ENCODE data around the gene KRT81. TPM values are rescaled to one million over a fixed set of nuclear protein-coding genes. Genes with fewer than 3 reads are reported as not detected.
A peak's percentile ranks its signal among the peaks of the same experiment; 100 is the strongest.
"Not testable (repeated sequence)": the region's sequence is repeated elsewhere in the genome, so short reads cannot be mapped to it uniquely, and the experiment has no call there.

Gene KRT81
- total RNA-seq, 1 donor from 2014 or later: not detected

DNA sequence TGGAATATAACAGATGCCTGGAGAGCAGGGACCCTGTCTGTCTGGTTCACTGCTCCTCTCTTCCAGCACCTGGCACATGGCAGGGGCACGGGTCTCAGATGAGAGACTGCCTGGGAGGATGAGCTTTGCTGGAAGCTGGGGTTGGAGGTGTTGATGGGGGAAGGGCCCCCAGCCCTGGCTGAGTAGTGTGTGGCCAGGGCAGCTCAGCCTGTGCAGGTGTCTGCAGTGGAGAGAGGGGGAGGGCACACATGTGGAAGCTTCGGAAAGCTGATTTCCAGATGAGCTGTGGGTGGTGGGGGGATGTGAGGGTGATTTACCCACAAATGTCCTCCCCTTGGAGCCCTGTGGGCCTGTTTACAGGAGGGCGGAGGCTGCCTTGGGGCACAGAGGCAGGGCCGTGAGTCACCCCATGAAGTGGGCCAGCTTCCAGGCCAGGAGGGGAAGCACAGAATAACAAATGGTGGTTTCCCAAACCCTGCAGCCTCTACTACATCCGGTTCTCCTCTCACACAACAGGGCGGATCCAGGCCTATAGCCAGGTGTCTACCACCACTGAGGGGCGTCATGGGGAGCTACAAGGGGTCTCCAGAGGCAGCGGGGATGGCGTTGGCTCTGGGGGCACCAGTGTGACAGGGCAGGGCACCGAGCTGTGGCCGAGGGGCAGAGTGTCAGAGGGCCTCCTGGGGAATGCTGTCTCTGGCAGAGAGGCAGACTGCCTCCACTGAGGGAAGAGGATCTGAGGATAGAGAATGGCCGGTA is 47.3 kb downstream of the KRT81 start:
- Histone ChIP-seq H3K27me3 (no peaks in the 10 kb centered on the region), H3K4me3 (no peak overlapping the region), H3K36me3 (no peaks in the 10 kb centered on the region), H3K27ac (peak overlapping the region; percentile 56), H3K4me1 (peaks cover 27% of the 10 kb centered on the region), H3K9me3 (no peaks in the 10 kb centered on the region)
- ATAC-seq (peak; percentile 76), DNase-seq (peak; percentile 88)
- TF ChIP-seq, protein P1, sequence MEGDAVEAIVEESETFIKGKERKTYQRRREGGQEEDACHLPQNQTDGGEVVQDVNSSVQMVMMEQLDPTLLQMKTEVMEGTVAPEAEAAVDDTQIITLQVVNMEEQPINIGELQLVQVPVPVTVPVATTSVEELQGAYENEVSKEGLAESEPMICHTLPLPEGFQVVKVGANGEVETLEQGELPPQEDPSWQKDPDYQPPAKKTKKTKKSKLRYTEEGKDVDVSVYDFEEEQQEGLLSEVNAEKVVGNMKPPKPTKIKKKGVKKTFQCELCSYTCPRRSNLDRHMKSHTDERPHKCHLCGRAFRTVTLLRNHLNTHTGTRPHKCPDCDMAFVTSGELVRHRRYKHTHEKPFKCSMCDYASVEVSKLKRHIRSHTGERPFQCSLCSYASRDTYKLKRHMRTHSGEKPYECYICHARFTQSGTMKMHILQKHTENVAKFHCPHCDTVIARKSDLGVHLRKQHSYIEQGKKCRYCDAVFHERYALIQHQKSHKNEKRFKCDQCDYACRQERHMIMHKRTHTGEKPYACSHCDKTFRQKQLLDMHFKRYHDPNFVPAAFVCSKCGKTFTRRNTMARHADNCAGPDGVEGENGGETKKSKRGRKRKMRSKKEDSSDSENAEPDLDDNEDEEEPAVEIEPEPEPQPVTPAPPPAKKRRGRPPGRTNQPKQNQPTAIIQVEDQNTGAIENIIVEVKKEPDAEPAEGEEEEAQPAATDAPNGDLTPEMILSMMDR (IDR thresholded peaks at IDR 0.05): no peak
- intact Hi-C loops (cut with DNase I): no loop called here

DNA sequence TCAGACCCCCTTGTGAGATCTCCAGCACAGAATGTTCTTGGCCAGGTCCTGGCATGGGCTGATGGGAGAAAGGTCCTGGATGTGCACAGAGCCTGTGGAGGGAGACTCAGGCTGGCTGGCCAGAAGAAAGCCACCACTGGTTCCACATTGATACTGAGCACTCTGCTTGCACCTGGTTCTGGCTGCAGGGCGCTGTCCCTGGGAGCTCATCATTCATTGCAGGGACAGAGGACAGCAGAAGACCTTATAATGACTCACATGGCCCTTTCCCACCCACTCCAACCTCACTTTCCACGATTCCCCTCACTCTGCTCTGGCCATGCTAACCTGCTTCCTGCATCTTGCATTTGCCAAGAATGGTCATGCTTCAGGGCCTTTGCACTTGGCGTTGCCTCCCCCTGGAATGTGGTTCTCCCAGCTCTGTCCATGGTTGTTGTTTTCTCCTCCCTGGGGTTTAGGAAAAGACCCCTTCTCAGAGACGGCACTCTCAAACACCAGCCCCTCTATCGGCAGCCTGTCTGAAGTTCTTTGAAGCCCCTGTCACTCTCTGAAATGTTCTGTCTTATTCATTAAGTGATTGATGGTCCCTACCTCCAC is 48.0 kb downstream of the KRT81 start:
- H3K36me3 ChIP-seq: no peaks in the 10 kb centered on the region
- no peaks in the 10 kb centered on the region for H3K27me3 ChIP-seq
- no peak overlapping the region for H3K27ac ChIP-seq
- H3K9me3 ChIP-seq: no peaks in the 10 kb centered on the region
- no peak for DNase-seq
- intact Hi-C loops (cut with DNase I): no loop called here
- peaks cover 27% of the 10 kb centered on the region for H3K4me1 ChIP-seq
- ATAC-seq: no peak
- TF ChIP-seq, protein P1 (IDR thresholded peaks at IDR 0.05): no peak
- H3K4me3 ChIP-seq: no peak overlapping the region

DNA sequence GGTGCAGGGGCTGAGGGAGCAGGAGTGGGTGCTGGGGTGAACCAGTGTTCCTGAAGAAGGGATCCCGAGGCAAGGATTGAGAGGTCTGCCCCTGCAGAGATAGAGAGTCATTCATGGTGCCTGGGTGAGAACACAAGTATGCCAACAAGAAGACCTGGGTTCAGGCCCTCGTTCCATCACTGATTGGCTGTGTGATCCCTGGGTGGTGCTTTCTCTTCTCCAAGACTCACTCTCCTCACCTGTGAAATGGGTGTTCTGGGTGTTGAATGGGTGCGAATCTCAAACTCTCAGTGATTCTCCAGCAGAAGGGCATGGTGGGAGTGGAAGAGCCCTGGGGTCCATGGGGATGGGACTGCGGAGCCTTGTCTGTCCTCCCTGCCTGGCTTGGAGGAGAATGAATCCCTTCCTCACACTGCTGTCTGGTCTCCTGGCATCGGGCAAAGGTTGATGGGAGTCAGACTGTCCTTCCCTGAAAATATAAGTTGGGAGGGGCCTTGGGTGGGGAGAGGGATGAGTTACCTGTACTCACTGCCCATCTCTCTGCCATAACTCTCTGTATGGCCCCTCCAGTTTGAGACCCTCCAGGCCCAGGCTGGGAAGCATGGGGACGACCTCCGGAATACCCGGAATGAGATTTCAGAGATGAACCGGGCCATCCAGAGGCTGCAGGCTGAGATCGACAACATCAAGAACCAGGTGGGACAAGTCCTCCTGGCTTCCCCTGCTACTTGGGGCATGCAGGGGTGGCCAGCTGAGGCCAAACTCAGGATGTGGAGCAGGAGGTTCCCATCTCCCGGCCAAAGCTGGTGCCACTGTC is 48.7 kb downstream of the KRT81 start:
- Histone ChIP-seq H3K36me3 (no peaks in the 10 kb centered on the region), H3K4me1 (peaks cover 27% of the 10 kb centered on the region), H3K4me3 (no peak overlapping the region), H3K27ac (no peak overlapping the region), H3K9me3 (no peaks in the 10 kb centered on the region), H3K27me3 (no peaks in the 10 kb centered on the region)
- intact Hi-C loops (cut with DNase I): no loop called here
- TF ChIP-seq, protein P1 (IDR thresholded peaks at IDR 0.05): no peak
- DNase-seq: no peak
- no peak for ATAC-seq

DNA sequence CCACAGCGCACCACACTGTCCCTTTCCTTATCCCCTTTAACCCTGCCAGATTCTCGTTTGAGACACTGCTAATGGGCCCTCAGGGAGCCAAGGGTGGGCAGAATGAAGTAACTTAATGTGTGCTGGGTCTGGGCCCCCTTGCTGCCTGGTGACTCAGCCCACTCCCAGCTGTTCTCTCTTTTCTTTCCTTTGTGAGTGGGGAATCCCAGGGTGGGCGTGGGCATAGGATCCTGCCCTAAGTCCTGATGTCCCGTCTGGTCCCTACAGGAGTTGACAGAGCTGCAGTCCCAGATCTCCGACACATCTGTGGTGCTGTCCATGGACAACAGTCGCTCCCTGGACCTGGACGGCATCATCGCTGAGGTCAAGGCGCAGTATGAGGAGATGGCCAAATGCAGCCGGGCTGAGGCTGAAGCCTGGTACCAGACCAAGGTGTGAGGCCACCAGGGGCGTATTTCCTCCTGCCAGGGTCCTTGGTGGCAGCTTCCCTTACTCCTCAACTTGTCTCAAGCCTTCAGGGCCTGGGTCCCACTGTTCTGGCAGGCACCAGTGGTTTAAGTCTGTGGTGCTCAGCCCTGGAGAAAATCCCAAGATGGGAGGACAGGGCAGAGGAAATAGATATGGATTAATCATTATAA is 50.0 kb downstream of the KRT81 start:
- Histone ChIP-seq H3K27ac (no peak overlapping the region), H3K27me3 (no peaks in the 10 kb centered on the region), H3K9me3 (no peaks in the 10 kb centered on the region), H3K36me3 (no peaks in the 10 kb centered on the region), H3K4me3 (no peak overlapping the region), H3K4me1 (peaks cover 24% of the 10 kb centered on the region)
- TF ChIP-seq, protein P1 (IDR thresholded peaks at IDR 0.05): no peak
- intact Hi-C loops (cut with DNase I): no loop called here
- ATAC-seq: no peak
- no peak for DNase-seq

DNA sequence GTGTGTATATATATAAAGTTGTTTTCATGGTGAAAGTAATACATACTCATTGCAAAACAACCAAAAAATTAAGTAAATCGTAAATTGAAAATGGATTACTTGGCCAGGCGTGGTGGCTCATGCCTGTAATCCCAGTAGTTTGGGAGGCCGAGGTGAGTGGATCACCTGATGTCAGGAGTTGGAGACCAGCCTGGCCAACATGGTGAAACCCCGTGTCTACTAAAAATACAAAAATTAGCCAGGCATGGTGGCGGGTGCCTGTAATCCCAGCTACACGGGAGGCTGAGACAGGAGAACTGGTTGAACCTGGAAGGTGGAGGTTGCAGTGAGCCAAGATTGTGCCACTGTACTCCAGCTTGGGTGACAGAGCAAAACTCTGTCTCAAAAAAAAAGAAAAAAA is 51.1 kb downstream of the KRT81 start:
- ATAC-seq; intact Hi-C loops (cut with DNase I); H3K27ac ChIP-seq; H3K27me3 ChIP-seq; H3K4me3 ChIP-seq; DNase-seq; H3K36me3 ChIP-seq; H3K9me3 ChIP-seq: not testable (repeated sequence)
- H3K4me1 ChIP-seq: peaks cover 24% of the 10 kb centered on the region
